ENCODE results near the gene MRPL42.

MRPL42 gene

DNA sequence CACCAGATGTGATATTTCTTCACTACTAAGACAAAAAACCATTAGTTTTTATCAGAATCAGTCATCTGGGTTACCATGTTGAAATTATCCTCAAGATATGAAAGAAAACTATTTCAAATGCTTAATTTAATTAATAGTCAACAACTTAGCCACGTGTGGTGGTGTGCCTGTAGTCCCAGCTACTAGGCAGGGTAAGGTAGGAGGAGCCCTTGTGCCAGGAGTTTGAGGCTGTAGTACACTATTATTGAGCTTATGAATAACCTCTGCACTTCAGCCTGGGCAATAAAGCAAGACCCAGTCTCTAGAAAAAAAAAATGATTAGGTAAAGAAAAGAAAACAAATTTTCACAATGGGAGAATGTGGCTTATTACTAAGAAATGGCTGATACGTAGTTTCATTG lies 33.4 kb downstream of the MRPL42 start:
- no peak for DNase-seq

DNA sequence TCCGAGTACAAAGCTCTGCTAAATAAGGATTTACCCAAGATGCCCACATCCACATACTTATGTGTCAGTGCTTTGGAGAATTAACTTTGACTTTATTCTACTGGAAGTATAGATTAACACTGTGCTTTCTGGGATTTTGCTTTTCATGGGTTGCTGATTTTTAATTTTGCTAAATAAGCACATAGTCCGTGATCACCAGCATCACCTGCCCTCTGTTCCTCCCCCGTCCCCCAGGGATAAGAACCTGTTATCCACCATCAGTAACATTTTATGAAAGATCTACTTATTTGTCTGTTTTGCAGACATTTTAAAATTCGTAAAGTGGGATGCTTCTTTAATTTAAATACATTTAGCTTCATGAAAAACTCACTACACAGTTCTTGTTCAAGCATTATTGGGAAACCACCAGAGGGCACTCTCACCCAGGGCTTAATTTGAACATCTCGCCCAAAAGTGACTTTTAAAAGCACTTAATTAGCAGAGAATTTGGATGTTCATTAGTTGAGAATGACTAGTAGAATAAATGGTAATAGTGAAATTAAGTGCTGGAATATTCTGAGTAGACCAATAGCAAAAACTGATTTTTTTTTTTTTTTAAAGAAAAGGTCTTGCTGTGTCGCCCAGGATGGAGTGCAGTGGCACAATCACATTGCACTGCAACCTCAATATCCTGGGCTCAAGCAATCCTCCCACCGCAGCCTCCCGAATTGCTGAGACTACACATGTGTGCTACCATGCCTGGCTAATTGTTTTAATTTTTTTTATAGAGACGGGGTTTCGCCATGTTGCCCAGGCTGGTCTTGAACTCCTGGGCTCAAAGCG lies 35.7 kb downstream of the MRPL42 start:
- DNase-seq = peak; percentile 74

DNA sequence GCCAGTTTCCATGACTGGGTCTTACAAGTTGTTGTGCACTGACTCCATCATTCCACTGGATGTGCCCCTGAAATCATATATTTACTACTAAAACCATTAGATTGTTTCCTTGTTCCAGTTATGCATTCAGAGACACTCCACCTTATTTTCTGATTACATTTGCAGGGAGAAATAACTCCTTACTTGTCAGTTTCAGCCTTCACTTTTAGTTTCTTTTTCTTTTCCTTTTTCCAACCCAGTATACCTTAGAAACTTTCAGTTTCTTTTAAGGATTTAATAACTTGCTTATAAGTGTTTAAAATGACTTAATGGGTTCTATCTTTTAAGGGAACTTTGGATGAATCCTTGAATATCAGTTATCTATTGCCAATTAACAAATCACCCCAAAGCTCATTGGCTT lies 39.9 kb downstream of the MRPL42 start:
- no peak for DNase-seq

DNA sequence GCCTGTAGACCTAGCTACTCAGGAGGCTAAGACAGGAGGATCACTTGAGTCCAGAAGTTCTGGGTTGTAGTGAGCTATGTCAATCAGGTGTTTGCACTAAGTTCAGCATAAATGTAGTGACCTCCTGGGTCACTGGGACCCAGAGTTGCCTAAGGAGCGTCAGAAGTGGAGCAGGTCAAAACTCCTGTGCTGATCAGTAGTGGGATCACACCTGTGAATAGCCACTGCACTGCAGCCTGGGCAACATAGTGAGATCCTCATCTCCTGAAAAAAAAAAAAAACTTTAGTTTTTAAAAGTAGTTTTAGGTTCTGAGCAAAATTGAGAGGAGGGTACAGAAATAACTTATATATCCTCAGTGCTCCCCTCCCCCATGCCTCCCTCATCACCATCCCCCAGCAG lies 42.2 kb downstream of the MRPL42 start:
- DNase-seq = no peak

- DNase-seq = no peak
Observed at GRCh38 chr12:93514853-93515252, 47.5 kb downstream of the MRPL42 start.

DNA sequence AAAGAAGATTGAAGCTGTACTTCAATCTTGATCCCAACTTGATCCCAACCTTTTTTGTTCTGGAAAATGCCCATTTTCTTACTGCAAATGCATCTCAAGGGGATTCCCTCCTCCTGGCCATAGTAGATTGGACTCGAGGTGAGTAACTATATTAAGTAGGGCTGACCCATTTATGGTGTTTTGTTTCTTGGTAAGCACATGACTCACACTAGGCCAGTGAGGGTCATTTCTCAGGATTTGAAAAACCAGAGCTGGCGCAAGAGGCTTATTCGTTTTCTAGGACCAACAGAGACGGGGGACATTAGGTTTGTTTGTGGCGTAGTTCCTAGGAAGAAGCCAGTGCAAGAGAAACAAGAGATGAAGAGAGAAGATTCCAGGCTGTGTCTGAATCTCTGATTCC lies 51.4 kb downstream of the MRPL42 start:
- DNase-seq = no peak

- DNase-seq = no peak
Observed at GRCh38 chr12:93519859-93520258, 52.5 kb downstream of the MRPL42 start.

DNA sequence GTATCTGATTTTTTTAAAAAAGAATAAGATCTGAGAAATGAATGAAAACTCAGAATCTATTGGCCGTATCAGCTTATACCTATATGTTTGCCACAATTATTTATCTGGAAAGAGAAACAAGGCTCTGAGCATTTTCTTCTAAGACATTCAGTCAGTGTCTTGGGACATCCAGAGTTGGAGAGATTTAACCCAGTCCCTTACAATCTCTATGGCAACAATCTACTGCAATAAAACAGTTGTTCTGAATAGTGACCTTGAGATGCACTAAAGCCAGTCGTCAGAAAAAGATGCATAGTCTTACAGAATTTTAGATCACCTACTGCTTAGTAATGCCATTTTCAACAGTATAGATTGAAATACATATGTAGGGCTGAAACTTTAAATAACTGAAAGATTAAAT lies 53.1 kb downstream of the MRPL42 start:
- no peak for DNase-seq

DNA sequence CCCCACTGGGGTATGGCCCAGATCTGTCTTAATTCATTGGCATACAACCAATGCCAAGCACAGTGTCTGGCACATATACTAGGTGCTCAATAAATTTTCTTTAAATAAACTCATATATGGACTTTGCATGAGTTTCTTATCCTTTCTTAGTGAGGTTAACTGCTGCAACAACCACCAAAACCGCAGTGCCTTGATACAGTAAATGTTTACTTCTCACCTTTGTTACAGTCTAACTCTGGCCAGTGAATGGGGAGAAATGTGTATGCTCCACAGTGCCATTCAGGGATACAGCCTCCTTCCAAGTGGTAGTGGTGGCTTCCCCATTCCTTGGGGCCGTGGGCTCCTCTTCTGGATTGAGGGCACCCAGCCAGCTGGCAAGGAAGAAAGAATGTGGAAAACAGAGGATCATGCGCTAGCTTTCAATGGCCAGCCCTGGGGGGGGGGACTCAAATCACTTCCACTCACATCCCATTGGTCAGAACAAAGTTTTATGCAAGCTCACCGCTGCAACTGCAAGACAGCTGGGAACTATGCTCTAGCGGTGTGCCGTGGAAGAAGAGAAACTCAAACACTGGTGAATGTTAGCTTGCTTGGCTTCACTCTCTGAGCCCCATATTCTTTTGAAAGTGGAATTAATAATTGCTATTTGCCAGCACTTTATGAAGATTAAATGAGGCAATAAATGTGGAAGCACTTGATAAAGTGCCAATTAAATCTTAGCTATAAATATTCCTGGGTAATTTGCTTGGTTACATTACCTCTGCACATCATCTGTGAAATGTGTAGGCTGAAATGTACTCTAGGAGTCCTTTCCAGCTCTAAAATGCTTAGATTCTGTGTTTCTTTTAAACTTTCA lies 54.1 kb downstream of the MRPL42 start:
- DNase-seq = no peak

GRCh38 chr12:93524386-93525133 lies 57.2 kb downstream of the MRPL42 start:
- no peak for DNase-seq

DNA sequence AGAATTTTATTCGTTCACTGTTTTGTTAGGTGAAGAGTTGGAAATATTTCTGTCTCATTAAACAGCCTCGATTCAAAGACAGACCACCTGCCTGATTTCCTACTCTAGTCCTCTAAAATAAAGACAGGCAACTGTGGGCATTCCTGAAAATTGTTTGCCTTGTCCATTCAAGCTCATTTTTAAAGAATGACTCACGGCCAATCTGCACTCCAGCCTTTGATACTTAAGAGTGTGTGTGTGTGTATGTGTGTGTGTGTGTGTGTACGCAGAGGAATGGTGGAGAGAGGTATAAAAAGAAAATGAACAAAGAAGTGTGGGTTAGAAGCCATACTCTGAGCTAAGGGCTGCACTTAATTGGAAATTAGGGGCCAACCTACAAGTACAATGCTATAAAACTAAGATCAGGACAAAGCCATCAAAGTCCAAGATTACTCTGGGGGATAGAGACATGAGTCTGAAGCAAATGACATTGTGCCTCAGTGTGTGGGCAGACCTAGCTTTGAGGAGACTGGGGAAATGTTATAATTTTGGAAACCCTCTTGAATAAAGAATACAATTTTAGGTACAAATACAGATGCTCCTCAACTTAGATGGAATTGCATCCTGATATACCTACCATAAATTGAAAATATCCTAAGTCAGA lies 59.6 kb downstream of the MRPL42 start:
- no peak for DNase-seq

- DNase-seq = no peak
Observed at GRCh38 chr12:93530358-93530757, 63.0 kb downstream of the MRPL42 start.

DNA sequence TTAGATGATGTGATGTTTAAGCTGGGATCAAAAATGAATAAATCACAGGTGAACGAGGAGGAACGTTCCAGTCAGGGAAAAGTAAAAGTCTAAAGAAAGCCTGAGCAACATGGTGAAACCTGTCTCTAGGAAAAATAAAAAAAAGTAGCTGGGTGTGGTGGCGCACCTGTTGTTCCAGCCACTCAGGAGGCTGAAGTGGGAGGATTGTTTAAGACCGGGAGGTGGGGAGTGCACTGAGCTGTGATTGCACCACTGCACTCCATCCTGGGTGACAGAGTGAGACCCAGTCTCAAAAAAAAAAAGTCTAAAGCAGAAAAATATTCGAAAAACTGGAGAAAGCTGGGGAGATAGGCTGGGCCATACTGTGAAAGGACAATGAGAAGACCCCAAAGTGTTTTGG lies 66.0 kb downstream of the MRPL42 start:
- no peak for DNase-seq

DNA sequence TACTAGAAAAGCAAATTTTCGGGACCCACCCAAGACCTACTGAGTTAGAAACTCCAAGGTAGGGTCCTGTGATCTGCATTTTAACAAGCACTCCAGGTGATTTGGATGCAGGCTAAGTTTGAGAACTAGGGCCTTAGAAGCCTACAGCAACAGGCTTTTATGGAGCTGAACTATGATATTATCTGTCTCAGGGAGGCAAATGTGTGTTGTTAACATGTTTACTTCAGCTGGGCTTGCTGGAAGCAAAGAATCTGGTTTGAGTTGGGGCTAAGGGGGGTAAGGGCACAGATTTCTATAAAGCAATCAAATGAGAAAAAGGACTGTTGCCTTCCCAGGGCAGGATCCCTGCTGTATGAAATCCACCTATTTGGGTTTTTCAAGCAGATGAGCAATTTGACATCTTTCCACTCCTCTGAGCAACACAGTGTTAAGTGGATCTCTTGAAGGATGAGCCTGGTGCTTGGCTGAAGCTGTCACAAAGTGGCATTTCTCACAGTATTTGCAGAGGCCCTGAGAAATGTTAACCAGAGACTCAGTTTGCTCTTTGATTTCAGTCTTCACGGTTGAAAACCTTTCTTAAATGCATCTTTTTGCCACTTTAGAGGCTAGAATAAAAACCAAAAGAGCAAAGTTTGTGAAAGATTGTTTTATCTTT lies 68.9 kb downstream of the MRPL42 start:
- no peak for DNase-seq

GRCh38 chr12:93536766-93537488 lies 69.6 kb downstream of the MRPL42 start:
- DNase-seq = no peak

- no peak for DNase-seq
Observed at GRCh38 chr12:93537769-93538168, 70.5 kb downstream of the MRPL42 start.

DNA sequence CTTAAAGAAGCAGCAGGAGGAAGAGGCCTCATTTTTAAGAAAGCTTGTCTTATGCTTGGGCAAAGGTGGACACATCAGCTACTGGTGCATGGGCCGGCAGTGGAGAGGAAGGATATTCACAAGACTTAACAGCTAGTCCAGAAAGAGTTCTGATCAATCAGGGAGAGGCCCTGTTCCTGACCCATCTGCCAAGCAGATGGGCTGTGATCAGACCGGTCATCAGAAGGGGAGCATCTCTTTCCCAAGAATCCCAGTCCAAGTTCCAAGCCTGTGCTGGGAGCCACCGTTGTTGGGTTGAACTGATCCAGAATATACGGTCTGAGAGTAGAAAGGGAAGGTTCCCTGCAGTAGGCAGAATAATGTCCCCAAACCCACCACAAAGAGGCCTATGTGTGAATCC lies 72.5 kb downstream of the MRPL42 start:
- DNase-seq = no peak

DNA sequence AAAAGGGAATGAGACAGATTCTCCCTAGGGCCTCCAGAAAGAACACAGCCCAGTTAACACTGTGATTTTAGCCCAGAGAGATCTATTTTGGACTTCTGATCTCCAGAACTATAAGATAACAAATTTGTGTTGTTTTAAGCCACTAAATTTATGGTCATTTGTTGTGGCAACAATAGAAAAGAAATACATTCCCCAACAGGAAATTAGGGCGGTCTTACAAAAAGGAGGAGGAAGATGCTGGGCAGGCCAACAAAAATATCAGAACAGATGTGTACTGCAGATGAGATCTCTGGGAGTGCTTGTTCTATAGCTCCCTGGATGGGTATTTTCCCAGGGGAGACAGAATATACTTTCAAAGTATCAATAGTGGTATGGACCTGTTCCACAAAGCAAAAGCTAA lies 73.2 kb downstream of the MRPL42 start:
- no peak for DNase-seq

- no peak for DNase-seq
Observed at GRCh38 chr12:93541578-93542225, 74.4 kb downstream of the MRPL42 start.

- no peak for DNase-seq
Observed at GRCh38 chr12:93547778-93548177, 80.5 kb downstream of the MRPL42 start.

GRCh38 chr12:93549174-93549573 lies 81.9 kb downstream of the MRPL42 start:
- no peak for DNase-seq

Data from CD4-positive, alpha-beta T cell treated with Interleukin-10 for 1 hour (primary cell).